ENCODE measurements around the gene LGI2.
A peak's percentile ranks its signal among the peaks of the same experiment; 100 is the strongest.

LGI2 gene

DNA sequence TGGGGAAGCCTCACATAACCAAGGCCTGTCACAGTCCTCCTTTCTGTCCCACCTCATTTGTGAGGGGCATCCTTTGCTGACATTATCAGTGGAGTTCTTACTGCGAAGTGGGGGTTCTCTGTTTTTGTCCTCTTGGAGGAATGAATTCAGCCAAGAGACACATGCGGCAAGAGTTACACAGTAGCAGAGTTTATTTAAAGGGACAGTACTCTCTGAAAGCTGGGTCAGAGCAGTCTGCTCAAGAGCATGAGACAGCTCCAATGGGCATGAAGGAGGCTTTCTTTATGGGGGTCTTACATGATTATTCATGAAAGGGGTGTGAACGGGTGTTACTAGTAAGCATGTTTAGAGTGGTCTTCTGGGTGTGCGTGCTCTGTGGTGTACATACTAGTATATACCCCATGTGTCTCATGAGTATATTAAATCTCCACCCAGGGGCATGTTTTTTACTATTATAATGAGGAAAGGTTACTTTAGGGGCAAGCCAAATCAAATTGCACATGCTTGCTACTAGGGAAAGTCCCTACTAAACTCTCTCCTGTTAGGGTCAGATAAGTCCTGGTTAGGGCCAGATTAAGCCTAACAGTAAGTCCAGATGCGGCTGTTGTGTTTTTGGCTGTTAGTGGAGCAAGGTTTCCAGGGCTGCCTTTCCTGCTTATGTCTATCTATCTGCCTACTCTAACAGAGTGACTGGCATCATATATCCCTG is 19.8 kb upstream of the LGI2 start:
- DNase-seq (ENCODE audit: insufficient read length, low spot score) (no peak), FAIRE-seq (no peak)
- TF ChIP-seq, protein P1, sequence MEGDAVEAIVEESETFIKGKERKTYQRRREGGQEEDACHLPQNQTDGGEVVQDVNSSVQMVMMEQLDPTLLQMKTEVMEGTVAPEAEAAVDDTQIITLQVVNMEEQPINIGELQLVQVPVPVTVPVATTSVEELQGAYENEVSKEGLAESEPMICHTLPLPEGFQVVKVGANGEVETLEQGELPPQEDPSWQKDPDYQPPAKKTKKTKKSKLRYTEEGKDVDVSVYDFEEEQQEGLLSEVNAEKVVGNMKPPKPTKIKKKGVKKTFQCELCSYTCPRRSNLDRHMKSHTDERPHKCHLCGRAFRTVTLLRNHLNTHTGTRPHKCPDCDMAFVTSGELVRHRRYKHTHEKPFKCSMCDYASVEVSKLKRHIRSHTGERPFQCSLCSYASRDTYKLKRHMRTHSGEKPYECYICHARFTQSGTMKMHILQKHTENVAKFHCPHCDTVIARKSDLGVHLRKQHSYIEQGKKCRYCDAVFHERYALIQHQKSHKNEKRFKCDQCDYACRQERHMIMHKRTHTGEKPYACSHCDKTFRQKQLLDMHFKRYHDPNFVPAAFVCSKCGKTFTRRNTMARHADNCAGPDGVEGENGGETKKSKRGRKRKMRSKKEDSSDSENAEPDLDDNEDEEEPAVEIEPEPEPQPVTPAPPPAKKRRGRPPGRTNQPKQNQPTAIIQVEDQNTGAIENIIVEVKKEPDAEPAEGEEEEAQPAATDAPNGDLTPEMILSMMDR (IDR thresholded peaks at IDR 0.05; ENCODE audit: insufficient read depth, missing control alignments), result no peak

DNA sequence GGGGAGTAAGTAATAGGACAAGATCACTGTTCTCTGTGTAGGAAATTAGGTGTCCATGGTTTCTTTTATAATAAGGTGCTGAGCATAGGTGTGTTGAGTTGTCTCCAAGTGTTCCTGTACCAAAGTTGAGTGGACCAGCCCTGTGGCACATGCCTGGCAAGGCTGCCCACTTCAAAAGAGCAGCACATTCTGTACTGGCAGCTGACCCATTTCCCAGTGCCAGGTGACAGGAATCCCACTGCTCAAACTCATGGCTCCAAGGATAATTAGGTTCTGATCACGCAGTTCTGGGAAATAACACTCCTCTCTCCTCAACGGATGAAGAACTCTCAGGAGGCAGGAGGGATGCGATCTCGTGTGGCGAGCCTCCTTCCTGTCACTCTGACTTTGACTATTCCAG is 12.8 kb upstream of the LGI2 start:
- TF ChIP-seq, protein P1 (IDR thresholded peaks at IDR 0.05; ENCODE audit: insufficient read depth, missing control alignments), result no peak
- no peak for FAIRE-seq

DNA sequence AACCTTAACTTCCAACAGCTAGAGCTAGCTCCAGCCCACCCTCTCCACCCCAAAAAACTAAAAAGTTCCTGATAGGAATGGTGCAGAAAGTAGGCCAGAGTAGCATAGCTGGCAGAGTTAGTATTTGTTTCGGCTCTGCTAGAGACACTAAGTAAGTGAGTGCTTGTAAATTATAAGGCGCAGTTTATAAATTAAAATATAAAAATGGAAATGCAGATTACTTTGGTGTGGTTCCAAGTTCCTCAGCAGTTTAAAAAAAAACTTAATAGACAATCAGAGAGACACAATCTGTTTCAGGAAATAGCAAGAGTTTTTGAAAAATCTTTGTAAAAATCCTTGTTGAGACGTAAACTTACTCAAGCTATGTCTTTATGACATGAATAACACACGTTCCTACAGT is 2.8 kb upstream of the LGI2 start:
- TF ChIP-seq, protein P1 (IDR thresholded peaks at IDR 0.05; ENCODE audit: insufficient read depth, missing control alignments), result no peak
- no peak for FAIRE-seq
- no peak for DNase-seq (ENCODE audit: insufficient read length, low spot score)

More for the DNA sequence above, 12.8 kb upstream of the LGI2 start:
- no peak for DNase-seq (ENCODE audit: insufficient read length, low spot score)

DNA sequence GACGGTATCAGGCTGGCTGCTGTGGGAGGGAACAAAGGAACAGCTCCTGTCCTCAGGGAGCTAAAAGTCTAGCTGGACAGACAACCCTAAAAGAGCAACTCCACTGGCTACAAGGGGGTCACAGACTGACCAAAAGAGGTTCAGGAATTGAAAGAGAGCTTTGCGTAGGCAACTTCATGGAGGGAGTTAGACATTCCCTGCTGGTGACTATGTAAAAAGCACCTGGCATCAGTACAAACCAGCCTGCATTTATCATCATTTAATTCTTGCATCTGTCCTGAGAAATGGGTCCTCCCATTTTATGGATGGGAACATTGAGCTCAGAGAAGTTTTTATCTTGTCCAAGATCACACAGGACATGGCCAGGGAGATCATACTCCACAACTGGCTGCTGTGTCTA is 1.4 kb upstream of the LGI2 start:
- no peak for FAIRE-seq

DNA sequence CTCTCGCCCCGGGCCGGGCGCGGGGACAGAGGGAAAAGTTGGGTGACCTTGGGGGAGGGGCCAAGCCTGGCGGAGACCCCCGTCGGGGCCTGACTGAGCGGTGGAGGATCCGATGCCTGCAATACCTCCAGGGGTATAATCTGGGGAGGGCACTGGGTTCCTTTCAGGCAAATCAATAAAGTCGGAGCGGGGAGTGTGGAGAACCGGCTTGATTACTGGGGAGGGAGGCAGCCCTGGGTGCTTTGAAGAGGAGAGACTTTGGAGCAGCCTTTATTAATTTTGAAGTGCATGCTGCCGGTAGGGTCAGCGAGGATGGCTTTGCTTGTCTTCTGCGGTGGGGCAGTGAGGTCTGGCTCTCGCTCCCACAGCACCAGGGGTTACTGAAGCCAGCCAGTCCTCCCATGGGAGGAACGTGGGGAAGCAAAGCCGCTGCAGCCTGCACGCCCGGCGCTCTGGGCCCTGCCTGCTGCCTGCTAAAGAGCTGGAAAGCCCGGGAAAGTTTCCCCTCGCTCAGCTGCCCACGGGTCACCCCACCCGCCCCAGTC is 403 bp upstream of the LGI2 start:
- DNase-seq (ENCODE audit: insufficient read length, low spot score) (peak; percentile 51), FAIRE-seq (no peak)
- TF ChIP-seq, protein P1 (IDR thresholded peaks at IDR 0.05; ENCODE audit: insufficient read depth, missing control alignments), result no peak

More for the DNA sequence above, 1.4 kb upstream of the LGI2 start:
- TF ChIP-seq, protein P1 (IDR thresholded peaks at IDR 0.05; ENCODE audit: insufficient read depth, missing control alignments), result no peak
- DNase-seq (ENCODE audit: insufficient read length, low spot score), result no peak

GRCh38 chr4:25029479-25030276 is 1.1 kb downstream of the LGI2 start:
- TF ChIP-seq, protein P1 (IDR thresholded peaks at IDR 0.05; ENCODE audit: insufficient read depth, missing control alignments), result no peak
- FAIRE-seq (no peak), DNase-seq (ENCODE audit: insufficient read length, low spot score) (no peak)
